ENCODE data around the gene MUSK.
"Not testable (repeated sequence)": the region's sequence is repeated elsewhere in the genome, so short reads cannot be mapped to it uniquely, and the experiment has no call there.

The MUSK gene

DNA sequence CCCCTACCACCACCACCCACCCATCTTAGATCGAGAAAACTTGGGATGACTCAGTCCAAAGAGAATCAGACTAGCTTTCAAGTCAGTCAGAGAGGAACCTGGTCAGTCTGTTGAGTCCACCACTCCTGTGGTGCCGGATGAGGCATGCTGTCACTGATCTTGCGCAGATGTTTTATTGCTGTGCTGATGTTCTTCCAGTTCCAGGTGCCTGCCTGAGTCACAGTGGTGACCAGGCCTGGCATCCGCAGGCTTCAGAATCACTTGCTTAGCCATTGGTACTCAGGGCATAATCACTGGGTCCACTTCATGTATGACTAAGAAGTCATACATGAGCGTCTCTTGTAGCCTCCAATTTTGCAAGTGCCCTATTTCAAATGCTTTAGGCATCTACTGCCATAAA, 114.1 kb downstream of the MUSK start:
- Histone ChIP-seq H3K4me3 (replicated peaks; ENCODE audit: low read depth, low read length) (no peak overlapping the region), H3K36me3 (ENCODE audit: control insufficient read depth, insufficient read depth, low read length) (no peaks in the 10 kb centered on the region), H3K27me3 (replicated peaks; ENCODE audit: control insufficient read depth, insufficient read depth, low read length) (no peaks in the 10 kb centered on the region)
- no peak for DNase-seq (ENCODE audit: extremely low read depth, insufficient read length)
- TF ChIP-seq, protein P1, sequence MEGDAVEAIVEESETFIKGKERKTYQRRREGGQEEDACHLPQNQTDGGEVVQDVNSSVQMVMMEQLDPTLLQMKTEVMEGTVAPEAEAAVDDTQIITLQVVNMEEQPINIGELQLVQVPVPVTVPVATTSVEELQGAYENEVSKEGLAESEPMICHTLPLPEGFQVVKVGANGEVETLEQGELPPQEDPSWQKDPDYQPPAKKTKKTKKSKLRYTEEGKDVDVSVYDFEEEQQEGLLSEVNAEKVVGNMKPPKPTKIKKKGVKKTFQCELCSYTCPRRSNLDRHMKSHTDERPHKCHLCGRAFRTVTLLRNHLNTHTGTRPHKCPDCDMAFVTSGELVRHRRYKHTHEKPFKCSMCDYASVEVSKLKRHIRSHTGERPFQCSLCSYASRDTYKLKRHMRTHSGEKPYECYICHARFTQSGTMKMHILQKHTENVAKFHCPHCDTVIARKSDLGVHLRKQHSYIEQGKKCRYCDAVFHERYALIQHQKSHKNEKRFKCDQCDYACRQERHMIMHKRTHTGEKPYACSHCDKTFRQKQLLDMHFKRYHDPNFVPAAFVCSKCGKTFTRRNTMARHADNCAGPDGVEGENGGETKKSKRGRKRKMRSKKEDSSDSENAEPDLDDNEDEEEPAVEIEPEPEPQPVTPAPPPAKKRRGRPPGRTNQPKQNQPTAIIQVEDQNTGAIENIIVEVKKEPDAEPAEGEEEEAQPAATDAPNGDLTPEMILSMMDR (IDR thresholded peaks at IDR 0.05; ENCODE audit: insufficient read depth, low read length, poor library complexity, severe bottlenecking), result no peak

DNA sequence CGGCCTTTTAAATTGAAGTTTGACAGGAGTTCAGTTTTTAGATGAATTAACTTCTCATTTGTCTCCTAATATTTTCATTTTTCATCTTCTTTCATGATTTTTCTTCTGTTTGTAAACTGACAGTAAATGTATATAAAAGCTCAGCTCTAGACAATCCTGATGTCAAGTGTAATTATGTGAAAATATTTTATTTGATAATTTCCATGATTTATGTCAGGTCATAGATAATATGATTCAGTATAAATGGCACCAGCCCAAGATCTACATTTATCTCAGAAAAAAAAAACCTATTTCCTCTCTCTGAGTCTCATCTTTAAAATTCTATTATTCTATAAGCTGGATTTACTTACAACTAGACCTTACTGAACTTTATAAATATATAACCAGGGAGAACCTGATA, 115.7 kb downstream of the MUSK start:
- Histone ChIP-seq H3K4me3 (replicated peaks; ENCODE audit: low read depth, low read length) (no peak overlapping the region), H3K36me3 (ENCODE audit: control insufficient read depth, insufficient read depth, low read length) (no peaks in the 10 kb centered on the region), H3K27me3 (replicated peaks; ENCODE audit: control insufficient read depth, insufficient read depth, low read length) (no peaks in the 10 kb centered on the region)
- no peak for DNase-seq (ENCODE audit: extremely low read depth, insufficient read length)
- TF ChIP-seq, protein P1 (IDR thresholded peaks at IDR 0.05; ENCODE audit: insufficient read depth, low read length, poor library complexity, severe bottlenecking), result no peak

DNA sequence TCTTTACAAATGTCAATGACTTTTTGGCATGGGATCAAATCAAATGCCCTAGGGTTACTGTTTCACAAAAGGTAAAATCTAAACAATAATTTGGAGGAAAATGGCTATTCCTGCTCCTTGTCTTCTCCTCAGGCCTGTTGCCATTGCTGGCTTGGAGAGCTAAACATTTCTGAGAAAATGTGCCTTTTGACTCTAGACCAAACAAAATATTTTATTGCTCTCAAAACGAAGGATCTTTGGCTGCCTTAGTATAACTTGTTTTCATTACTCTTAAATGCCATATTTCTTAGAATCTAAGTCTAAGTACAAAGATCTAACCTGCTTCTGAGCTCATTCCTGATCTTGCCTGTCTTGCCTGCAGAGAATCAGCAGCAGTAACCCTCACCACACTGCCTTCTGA, 116.6 kb downstream of the MUSK start:
- no peak for DNase-seq (ENCODE audit: extremely low read depth, insufficient read length)
- Histone ChIP-seq H3K27me3 (replicated peaks; ENCODE audit: control insufficient read depth, insufficient read depth, low read length) (no peaks in the 10 kb centered on the region), H3K4me3 (replicated peaks; ENCODE audit: low read depth, low read length) (no peak overlapping the region), H3K36me3 (ENCODE audit: control insufficient read depth, insufficient read depth, low read length) (no peaks in the 10 kb centered on the region)
- TF ChIP-seq, protein P1 (IDR thresholded peaks at IDR 0.05; ENCODE audit: insufficient read depth, low read length, poor library complexity, severe bottlenecking), result no peak

DNA sequence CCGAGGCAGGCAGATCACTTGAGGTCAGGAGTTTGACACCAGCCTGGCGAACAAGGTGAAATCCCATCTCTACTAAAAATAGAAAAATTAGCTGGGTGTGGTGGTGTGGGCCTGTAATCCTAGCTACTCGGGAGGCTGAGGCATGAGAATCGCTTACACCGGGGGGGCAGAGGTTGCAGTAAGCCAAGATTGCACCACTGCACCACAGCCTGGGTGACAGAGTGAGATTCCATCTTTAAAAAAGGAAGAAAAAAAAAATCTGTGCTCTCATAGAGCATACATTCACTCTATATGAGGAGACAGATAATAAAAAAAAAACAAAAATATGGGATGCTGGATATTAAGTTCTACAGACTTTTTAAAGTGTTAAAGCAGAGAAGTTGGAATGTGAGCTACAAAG, 119.8 kb downstream of the MUSK start:
- H3K27me3 ChIP-seq (replicated peaks; ENCODE audit: control insufficient read depth, insufficient read depth, low read length); H3K4me3 ChIP-seq (replicated peaks; ENCODE audit: low read depth, low read length): not testable (repeated sequence)

DNA sequence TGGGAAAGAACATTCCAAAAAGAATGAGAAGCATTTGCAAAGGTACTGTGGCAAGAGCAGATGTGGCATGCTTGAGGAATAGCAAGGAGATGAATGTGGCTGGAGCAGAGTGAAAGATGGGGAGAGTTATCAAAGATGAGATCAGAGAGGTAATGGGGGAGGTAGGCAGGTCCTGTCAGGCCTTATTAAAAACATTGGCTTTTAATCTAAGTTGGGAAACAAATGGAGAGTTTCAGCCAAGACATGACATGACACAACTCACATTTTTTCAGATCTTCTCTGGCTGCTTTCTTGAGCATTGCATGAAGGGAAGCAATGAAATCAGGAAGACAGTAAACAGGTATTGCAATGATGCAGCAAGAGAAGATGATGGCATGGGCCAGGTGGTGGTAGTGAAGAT, 120.3 kb downstream of the MUSK start:
- no peak for DNase-seq (ENCODE audit: extremely low read depth, insufficient read length)
- Histone ChIP-seq H3K36me3 (ENCODE audit: control insufficient read depth, insufficient read depth, low read length) (no peaks in the 10 kb centered on the region), H3K27me3 (replicated peaks; ENCODE audit: control insufficient read depth, insufficient read depth, low read length) (no peaks in the 10 kb centered on the region), H3K4me3 (replicated peaks; ENCODE audit: low read depth, low read length) (no peak overlapping the region)
- TF ChIP-seq, protein P1 (IDR thresholded peaks at IDR 0.05; ENCODE audit: insufficient read depth, low read length, poor library complexity, severe bottlenecking), result no peak

More for the DNA sequence above, 119.8 kb downstream of the MUSK start:
- not testable (repeated sequence) for H3K36me3 ChIP-seq (ENCODE audit: control insufficient read depth, insufficient read depth, low read length); DNase-seq (ENCODE audit: extremely low read depth, insufficient read length)

DNA sequence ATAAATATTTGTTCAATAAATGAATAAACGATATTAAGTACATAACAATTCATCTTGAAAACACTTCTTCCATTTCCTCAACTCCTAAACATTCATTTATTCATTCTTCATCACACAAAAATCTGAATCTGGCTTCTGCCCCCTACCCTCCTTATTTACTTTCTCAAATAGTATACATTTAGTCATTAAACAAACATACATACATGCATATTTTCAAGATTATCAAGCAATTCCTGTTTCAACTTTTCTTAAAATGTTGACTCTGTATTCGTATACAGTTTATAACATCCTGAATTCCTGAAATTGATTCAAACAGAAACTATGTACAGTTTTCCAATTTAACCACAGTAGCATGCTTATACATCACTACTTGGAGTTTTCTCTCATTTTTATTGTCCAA, 129.0 kb downstream of the MUSK start:
- DNase-seq (ENCODE audit: extremely low read depth, insufficient read length), result no peak
- TF ChIP-seq, protein P1 (IDR thresholded peaks at IDR 0.05; ENCODE audit: insufficient read depth, low read length, poor library complexity, severe bottlenecking), result no peak
- Histone ChIP-seq H3K27me3 (replicated peaks; ENCODE audit: control insufficient read depth, insufficient read depth, low read length) (no peaks in the 10 kb centered on the region), H3K4me3 (replicated peaks; ENCODE audit: low read depth, low read length) (no peak overlapping the region), H3K36me3 (ENCODE audit: control insufficient read depth, insufficient read depth, low read length) (no peaks in the 10 kb centered on the region)
